ENCODE results near the gene INSYN2A.

DNA sequence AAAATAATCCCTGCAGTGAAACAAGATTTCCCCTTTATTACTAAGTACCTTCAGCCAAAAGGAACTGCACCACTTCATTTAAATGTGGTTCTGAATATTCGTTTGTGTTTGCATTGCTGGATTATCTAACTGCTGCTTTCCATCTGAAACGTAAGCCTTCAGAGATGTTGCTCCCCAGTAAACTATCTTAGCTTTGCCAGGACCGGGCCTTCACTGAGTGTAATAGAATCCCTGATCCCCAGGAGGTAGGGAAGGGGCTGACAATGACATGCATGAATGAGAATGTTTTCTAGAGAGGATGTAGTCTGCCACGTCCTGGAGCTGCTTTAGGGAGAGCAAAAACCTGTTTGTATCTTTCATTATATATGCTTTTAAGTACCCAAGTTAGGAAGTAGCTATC lies 19.5 kb upstream of the INSYN2A start:
- TF ChIP-seq POLR2AphosphoS5 (IDR thresholded peaks at IDR 0.05; ENCODE audit: borderline replicate concordance, low read depth, low read length) (no peak), EZH2 (IDR thresholded peaks at IDR 0.05) (no peak), FOXP2 (optimal IDR thresholded peaks at IDR 0.05; ENCODE audit: control extremely low read depth, extremely low read length, insufficient read depth) (no peak)

Data from SK-N-MC (cell line).